Left ventricle myocardium inferior (tissue), 1 donor: ENCODE data around the gene SOX30. TPM values are rescaled to one million over a fixed set of nuclear protein-coding genes. Genes with fewer than 3 reads are reported as not detected.
"Not testable (repeated sequence)": the region's sequence is repeated elsewhere in the genome, so short reads cannot be mapped to it uniquely, and the experiment has no call there.

Source experiments
- DNase-seq: peaks from one replicate; pipeline ENCODE4 v3.0.0-alpha.2; 2020
- H3K27ac ChIP-seq: fragments of 200-600 bp; replicated peaks from 2 replicates; pipeline ENCODE4 v1.8.0; 2021
- H3K27me3 ChIP-seq: fragments of 200-600 bp; 2 replicates; pipeline ENCODE4 v1.8.0; 2021; ENCODE audit warnings: low read depth
- H3K36me3 ChIP-seq: fragments of 200-600 bp; 2 replicates; pipeline ENCODE4 v1.8.0; 2021
- H3K4me1 ChIP-seq: fragments of 200-600 bp; 2 replicates; pipeline ENCODE4 v1.8.0; 2021
- H3K4me3 ChIP-seq: fragments of 200-600 bp; 2 replicates; pipeline ENCODE4 v1.8.0; 2021; ENCODE audit warnings: mild to moderate bottlenecking, moderate library complexity
- H3K9me3 ChIP-seq: fragments of 200-600 bp; replicated peaks from 2 replicates; pipeline ENCODE4 v1.8.0; 2021
- CTCF ChIP-seq: fragments of 200-600 bp; IDR thresholded peaks from 2 replicates; pipeline ENCODE4 v1.8.0; 2021; ENCODE audit warnings: antibody characterized with exemption, mild to moderate bottlenecking, borderline replicate concordance
- intact Hi-C: fragments of 100-400 bp; cut with micrococcal nuclease; formaldehyde crosslinking; loops from one replicate; pipeline ENCODE4 v1.11.0; 2022
- total RNA-seq: library from RNA; stranded (reverse); fragmentation: NEBNext Ultra II Directional; extraction: Animal tissue kit (Norgen Biotek cat#: 25700); gene quantifications from one replicate; pipeline ENCODE4 v1.2.1, GENCODE V29; 2021
- donor health status: DM: no; HTN: yes; CAD: no; lungs with severe emphysema.

The SOX30 gene
- total RNA-seq, 1 donor from 2014 or later, result 0.08 TPM

GRCh38 chr5:157682257-157682656 is 30.0 kb upstream of the SOX30 start:
- intact Hi-C loops, result no loop called here
- no peaks in the 10 kb centered on the region for H3K27me3 ChIP-seq
- no peaks in the 10 kb centered on the region for H3K9me3 ChIP-seq
- no peak overlapping the region for H3K4me3 ChIP-seq
- no peak for DNase-seq
- no peak overlapping the region for H3K27ac ChIP-seq
- no peaks in the 10 kb centered on the region for H3K36me3 ChIP-seq
- no peak for TF ChIP-seq CTCF
- H3K4me1 ChIP-seq, result peaks cover 9% of the 10 kb centered on the region

- no peaks in the 10 kb centered on the region for H3K9me3 ChIP-seq
- no peaks in the 10 kb centered on the region for H3K36me3 ChIP-seq
- TF ChIP-seq CTCF, result no peak
- no peaks in the 10 kb centered on the region for H3K4me1 ChIP-seq
- no peak overlapping the region for H3K4me3 ChIP-seq
- H3K27ac ChIP-seq, result no peak overlapping the region
- H3K27me3 ChIP-seq, result no peaks in the 10 kb centered on the region
- intact Hi-C loops, result no loop called here
- no peak for DNase-seq
Observed at GRCh38 chr5:157681048-157681447, 28.8 kb upstream of the SOX30 start.

- Histone ChIP-seq H3K27me3 (no peaks in the 10 kb centered on the region), H3K4me3 (no peak overlapping the region), H3K4me1 (no peaks in the 10 kb centered on the region), H3K9me3 (no peaks in the 10 kb centered on the region), H3K27ac (no peak overlapping the region), H3K36me3 (no peaks in the 10 kb centered on the region)
- DNase-seq, result no peak
- no peak for TF ChIP-seq CTCF
- intact Hi-C loops, result no loop called here
Observed at GRCh38 chr5:157680239-157680638, 28.0 kb upstream of the SOX30 start.

- no peaks in the 10 kb centered on the region for H3K4me1 ChIP-seq
- no peak for DNase-seq
- no peaks in the 10 kb centered on the region for H3K36me3 ChIP-seq
- H3K27ac ChIP-seq, result no peak overlapping the region
- intact Hi-C loops, result no loop called here
- no peak for TF ChIP-seq CTCF
- H3K9me3 ChIP-seq, result no peaks in the 10 kb centered on the region
- no peak overlapping the region for H3K4me3 ChIP-seq
- H3K27me3 ChIP-seq, result no peaks in the 10 kb centered on the region
Observed at GRCh38 chr5:157679801-157680200, 27.6 kb upstream of the SOX30 start.

- no peak overlapping the region for H3K27ac ChIP-seq
- TF ChIP-seq CTCF, result no peak
- no peaks in the 10 kb centered on the region for H3K27me3 ChIP-seq
- no peak for DNase-seq
- no peaks in the 10 kb centered on the region for H3K4me1 ChIP-seq
- intact Hi-C loops, result no loop called here
- H3K9me3 ChIP-seq, result no peaks in the 10 kb centered on the region
- no peak overlapping the region for H3K4me3 ChIP-seq
- H3K36me3 ChIP-seq, result no peaks in the 10 kb centered on the region
Observed at GRCh38 chr5:157677931-157678330, 25.7 kb upstream of the SOX30 start.

- H3K27ac ChIP-seq, H3K4me3 ChIP-seq, H3K36me3 ChIP-seq, intact Hi-C loops, H3K9me3 ChIP-seq, DNase-seq: not testable (repeated sequence)
- H3K4me1 ChIP-seq, result peaks cover 16% of the 10 kb centered on the region
- H3K27me3 ChIP-seq, result peaks cover 32% of the 10 kb centered on the region
Observed at GRCh38 chr5:157674351-157674750, 22.1 kb upstream of the SOX30 start.
